GM21447 (cell line): ENCODE data around the gene EEF1AKMT4.
"Not testable (repeated sequence)": the region's sequence is repeated elsewhere in the genome, so short reads cannot be mapped to it uniquely, and the experiment has no call there.

Source experiments
- ATAC-seq: cut with Tn5 transposase; IDR thresholded peaks from one replicate; pipeline ENCODE4 v1.9.1; 2021; ENCODE audit not compliant: unreplicated experiment

EEF1AKMT4 gene

GRCh38 chr3:184259878-184260723 lies 10.6 kb downstream of the EEF1AKMT4 start:
- no peak for ATAC-seq

GRCh38 chr3:184260724-184261269 lies 11.3 kb downstream of the EEF1AKMT4 start:
- no peak for ATAC-seq

GRCh38 chr3:184261270-184261853 lies 11.9 kb downstream of the EEF1AKMT4 start, which contains the start of gene CAMK2N2:
TSS of gene CAMK2N2 (minus strand) at chr3:184261553. CDS start at chr3:184261285, 268 bp downstream.
- no peak for ATAC-seq

GRCh38 chr3:184261854-184262763 lies 12.6 kb downstream of the EEF1AKMT4 start:
- ATAC-seq: no peak

- no peak for ATAC-seq
Observed at GRCh38 chr3:184262764-184263179, 13.3 kb downstream of the EEF1AKMT4 start.

GRCh38 chr3:184267249-184267648 lies 17.8 kb downstream of the EEF1AKMT4 start:
- not testable (repeated sequence) for ATAC-seq

GRCh38 chr3:184272269-184272668 lies 22.8 kb downstream of the EEF1AKMT4 start:
- no peak for ATAC-seq

- ATAC-seq: no peak
Observed at GRCh38 chr3:184275381-184275701, 25.9 kb downstream of the EEF1AKMT4 start.

GRCh38 chr3:184275961-184276910 lies 26.8 kb downstream of the EEF1AKMT4 start, which contains the start of gene ECE2:
TSS of gene ECE2 (plus strand) at chr3:184276022. CDS start at chr3:184276154, 132 bp downstream.
- no peak for ATAC-seq

- ATAC-seq: no peak
Observed at GRCh38 chr3:184277366-184277765, 27.9 kb downstream of the EEF1AKMT4 start.

GRCh38 chr3:184282941-184283340 lies 33.5 kb downstream of the EEF1AKMT4 start:
- ATAC-seq: no peak

GRCh38 chr3:184283681-184284080 lies 34.2 kb downstream of the EEF1AKMT4 start:
- ATAC-seq: no peak

GRCh38 chr3:184284696-184285095 lies 35.2 kb downstream of the EEF1AKMT4 start:
- no peak for ATAC-seq

- ATAC-seq: no peak
Observed at GRCh38 chr3:184289426-184289938, 40.0 kb downstream of the EEF1AKMT4 start.

- ATAC-seq: no peak
Observed at GRCh38 chr3:184290331-184290730, 40.9 kb downstream of the EEF1AKMT4 start.

- no peak for ATAC-seq
Observed at GRCh38 chr3:184291044-184291737, 41.7 kb downstream of the EEF1AKMT4 start.

- ATAC-seq: no peak
Observed at GRCh38 chr3:184291738-184292445, 42.4 kb downstream of the EEF1AKMT4 start.

- no peak for ATAC-seq
Observed at GRCh38 chr3:184295771-184296170, 46.3 kb downstream of the EEF1AKMT4 start.
